HG02678 (cell line): Measurements from ENCODE around the gene FSCN2.

Experiments
- ATAC-seq: cut with Tn5 transposase; IDR thresholded peaks from one replicate; pipeline ENCODE4 v1.9.1; 2021; ENCODE audit warnings: mild to moderate bottlenecking, moderate library complexity; ENCODE audit not compliant: unreplicated experiment

FSCN2 gene

DNA sequence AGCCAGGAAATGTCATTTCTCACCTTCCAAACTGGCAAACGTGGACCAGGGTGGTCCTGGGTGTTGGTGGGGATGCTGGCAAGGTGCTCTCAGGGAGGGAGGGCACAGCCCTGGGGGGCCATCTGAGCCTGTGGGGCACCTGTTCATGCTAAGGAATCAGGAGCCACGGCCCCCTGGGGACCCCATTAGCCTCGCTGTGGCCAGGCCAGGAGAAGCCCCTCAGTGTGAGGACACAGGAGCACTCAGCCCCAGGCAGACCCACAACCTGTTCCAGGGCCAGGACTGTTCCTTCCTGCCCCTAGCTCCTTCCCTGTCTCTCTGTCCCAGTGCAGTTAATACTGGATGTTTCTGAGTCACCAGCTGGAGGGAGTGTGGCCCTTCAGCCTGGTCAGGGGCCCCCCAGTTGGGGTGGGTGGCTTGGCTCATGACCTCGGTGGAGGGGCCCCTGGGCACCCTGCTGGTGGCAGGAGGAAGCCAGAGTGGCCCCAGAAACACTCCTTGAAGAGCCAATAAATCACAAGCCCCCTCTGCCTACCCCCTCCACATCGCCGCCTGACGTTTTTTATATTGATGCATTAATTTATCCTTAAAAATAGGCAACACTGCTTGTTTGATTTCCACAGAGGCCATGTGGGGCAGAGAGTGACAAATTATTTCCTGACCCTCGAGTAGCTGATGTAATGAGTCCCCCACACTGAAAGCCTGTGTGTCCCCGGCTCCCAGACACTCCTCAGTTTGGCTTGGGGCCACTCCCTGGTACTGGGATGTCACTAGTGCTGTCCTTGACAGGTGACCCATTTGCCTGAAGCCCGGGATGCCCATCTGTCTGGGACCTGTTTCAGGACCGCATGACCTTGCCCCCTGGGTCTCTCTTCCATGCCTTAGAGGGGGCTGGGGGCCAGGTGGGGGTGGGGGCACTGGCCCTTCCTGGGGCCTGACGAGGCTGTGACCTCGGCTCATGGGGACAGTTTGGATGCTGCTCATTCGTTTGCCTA, 37.9 kb upstream of the FSCN2 start:
- no peak for ATAC-seq

DNA sequence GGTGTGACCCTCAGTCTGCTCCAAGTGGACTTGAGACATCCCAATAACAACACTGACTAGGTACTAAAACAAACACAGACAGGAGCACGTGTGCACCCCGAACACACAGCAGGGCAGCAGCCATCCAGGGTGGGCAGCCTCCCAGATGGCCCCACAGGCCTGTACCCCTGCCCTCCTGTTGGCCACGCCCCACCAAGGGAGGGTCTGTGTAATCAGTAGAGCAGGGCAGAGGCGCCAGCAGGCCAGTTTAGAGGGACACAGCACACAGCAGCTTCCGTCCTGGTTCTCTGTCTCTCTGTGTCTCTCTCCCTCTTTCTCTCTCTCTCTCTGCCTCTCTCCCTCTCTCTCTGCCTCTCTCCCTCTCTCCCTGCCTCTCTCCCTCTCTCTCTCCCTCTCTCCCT, 37.0 kb upstream of the FSCN2 start:
- no peak for ATAC-seq

DNA sequence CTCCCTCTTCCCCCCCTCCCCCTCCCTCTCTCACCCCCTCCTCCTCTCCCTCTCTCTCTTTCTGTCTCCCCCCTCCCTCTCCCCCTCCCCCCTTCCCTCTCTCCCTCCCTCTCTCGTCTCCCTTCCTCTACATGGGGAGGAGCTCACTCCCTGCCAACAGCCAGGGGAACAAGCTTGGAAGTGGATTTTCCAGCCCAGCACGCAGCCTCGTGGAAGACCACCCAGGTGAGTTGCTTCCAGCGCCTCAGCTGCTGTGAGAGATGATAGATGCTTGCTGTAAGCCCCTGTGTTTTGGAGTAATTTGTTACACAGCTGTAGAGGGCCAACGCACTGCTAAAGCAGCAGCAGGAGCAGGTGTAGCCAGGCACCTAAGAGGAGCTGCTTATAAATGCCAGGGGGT, 36.4 kb upstream of the FSCN2 start:
- ATAC-seq = no peak

DNA sequence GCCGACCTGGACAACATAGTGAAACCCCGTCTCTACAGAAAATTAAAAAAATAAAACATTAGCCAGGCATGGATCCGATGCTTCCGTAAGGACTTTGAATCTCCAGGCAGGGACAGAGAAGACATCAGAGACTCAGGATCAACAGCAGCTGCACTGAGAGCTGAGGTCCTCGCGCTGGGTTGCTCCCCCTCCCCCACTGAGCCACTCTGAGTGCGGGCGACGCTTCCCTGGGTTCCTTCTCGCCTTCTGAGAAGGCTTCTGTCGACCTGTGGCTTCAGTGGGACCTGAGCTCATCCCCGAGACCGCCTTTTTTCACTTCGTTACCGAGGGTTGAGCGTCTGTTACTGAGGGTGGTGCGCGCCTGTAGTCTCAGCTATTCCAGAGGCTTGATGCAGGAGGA, 36.0 kb upstream of the FSCN2 start:
- ATAC-seq = no peak

DNA sequence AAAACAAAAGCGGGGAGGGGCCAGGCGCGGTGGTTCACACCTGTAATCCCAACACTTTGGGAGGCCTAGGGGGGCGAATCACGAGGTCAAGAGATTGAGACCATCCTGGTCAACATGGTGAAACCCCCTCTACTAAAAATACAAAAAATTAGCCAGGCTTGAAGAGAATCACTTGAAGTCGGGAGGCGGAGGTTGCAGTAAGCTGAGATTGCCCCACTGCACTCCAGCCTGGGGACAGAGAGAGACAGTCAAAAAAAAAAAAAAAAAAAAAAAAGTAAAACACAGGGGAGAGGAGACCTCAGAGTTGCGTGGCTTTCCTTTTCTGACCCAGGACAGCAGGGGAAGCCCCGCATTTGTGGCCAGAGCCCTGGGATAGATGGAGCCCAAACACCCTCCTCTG, 35.5 kb upstream of the FSCN2 start:
- ATAC-seq = no peak

DNA sequence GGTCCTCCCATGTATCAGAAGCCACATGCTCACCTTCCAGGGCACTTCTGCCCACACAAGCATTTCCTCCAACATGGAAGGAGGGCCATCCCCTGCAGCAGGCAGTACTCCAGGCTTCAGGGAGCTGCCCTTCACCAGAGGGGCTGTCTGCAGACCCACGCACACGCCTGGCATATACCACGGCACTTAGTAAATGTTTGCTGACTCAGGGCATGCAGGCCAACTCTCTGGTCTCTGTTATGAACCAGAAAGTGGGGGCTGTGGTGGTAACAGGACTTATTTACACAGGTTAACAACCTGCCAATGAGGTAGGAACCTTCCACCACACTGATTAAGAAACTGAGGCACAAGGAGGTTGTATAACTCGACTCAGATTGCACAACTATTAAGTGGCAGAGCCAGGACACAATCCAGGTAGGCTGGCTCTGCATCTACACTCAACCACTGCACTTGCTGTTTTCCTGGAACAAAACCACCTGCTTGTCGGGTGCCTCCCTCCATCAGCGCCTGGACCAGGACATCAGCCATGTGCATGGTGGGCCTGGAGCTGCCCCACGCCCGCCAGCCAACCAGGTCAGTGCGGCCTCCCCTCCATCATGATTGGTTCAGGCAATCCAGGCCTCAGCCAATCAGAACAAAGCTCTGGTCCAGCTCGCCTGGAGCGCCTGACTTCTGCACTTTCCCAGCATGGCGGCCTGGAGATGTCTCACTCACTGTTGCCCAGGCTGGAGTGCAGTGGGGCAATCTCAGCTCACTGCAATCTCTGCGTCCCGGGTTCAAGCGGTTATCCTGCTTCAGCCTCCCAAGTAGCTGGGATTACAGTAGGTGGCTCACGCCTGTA, 34.8 kb upstream of the FSCN2 start:
- ATAC-seq = no peak

DNA sequence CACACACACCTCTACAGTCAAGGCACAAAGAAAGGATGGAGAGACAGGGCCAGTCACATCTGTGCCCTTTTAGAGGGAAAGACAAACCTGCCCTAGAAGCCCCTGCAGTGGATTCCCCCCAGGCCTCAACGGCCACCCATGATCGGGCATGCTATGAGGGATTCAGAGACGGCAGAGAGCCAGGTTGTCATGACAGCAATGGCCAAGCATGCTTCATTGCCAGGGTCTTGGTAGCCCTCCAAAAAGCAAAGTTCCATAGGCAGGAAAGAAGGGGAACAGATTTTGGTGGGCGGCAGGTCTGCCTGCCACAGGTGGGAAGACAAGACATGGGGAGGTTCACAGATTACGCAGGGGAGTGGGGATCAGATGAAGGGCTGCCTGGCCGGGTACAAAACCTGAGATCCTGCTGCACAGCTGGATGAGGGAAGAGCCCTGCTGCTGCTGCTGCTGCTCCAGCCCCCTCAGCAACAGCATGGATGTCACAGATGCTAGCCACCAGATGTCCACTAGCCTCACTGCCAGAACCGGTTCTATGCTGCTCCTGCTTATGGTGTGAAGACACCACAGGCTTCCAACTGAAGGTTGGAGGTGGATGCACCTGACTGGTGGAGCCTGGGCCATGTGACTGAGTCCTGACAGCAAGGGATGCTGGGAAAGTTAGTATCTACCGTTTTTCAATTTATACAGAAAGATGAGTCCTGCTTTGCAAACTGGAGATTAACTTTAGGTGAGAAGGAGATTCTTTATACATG, 33.4 kb upstream of the FSCN2 start:
- ATAC-seq = no peak

DNA sequence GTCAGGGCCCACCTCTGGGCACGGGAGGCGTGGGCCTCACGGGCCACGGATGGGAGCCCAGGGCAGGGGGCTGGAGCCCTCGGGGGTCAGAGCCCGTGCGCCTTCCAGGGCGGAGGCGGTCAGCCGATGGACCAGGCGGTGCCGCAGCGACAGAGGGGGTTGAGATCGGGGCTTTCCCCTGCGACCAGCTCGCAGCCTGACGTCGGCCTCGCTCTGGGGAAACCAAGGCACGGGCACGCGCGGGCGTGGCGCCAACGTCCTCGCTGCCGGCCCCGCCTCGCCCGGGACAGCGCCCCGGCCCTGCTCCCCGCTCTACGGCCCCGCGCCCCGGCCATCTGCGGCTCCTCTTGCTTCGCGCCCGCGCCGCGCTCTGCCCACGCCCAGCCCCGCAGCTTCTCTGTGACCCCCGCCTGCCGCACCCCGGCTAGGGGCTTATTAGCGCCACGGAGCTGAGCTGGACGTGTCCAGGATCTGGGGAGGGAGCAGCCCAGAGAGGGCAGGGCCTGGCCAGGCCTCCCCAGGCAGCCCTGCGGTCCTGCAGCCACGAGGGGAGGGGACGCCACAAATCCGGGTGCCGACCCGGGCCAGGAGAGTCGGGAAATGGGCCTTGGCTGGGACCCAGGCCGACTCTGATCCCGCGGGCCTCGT, 29.1 kb upstream of the FSCN2 start:
- no peak for ATAC-seq

DNA sequence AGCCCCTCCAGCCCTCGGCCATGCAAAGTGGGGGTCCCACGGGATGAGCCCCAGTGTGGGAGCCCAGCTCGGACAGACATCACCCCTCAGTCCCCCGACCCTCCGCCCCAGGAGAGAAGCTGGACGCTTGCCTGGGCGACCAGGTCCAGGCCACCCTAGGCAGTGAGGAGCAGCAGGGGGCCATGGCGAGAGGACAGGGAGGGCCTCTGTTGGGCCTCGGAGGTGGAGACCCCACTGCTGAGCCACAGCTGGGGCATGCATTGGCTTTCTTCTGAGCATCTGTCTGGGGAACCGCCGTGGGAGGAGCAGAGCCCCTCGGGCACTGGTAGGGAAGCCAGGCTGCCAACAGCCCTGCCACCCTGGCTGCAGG, 28.6 kb upstream of the FSCN2 start:
- no peak for ATAC-seq

DNA sequence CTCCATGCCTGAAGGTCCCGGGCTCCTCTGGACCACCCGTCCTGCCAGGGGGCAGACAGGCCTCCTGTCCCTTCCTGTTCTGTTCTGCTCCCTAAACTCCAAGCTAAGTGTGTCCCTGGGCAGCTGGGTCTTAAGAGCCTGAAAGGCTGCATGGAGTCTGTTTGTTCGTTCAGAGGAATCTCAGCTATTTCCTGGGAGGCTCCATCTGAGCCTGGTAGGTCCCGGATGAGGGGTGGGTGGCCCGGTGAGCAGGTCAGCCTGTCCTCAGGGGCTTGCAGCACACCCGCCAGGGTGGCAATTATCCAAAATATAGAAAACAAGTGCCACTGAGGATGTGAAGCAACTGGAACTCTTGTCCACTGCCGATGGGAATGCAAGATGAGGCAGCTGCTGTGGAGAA, 28.1 kb upstream of the FSCN2 start:
- no peak for ATAC-seq

DNA sequence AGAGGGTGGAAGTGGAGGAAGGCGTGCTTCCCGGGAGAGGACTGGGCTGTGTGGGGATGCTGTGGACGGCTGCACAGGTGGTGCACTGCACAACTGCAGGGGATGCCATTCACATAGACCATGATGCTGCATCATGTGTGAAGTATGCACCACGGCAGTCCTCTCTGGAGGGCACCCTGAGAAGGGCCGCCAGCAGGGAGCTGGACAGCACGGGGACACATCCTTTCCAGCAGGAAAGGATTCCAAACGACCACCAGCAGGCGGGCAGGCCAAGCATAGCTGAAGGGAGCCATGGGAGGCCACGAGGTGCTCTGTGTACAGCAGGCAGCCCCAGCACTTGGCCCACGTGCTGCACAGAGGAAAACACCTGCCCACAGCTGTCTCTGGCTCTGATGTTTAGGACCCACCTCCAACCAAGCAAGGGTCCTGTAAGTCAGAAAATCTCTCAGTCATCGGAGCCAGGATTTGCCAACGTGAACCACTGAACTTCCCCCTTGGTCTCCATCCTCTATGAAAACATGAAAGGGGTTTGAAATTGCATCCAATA, 25.6 kb upstream of the FSCN2 start:
- ATAC-seq = no peak

DNA sequence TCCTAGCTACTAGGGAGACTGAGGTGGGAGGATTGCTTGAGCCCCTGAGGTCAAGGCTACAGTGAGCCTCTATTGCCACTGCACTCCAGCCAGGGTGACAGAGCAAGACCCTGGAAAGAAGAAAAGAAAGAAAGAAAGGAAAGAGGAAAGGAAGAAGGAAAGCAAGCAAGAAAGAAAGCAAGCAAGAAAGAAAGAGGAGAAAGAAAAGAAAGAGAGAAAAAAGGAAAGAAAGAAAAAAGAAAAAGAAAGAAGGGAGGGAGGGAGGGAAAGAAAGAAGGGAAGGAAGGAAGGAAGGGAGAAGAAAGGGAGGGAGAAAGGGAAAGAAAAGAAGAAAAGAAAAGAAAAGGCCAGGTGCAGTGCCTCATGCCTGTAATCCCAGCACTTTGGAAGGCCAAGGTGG, 24.6 kb upstream of the FSCN2 start:
- no peak for ATAC-seq

DNA sequence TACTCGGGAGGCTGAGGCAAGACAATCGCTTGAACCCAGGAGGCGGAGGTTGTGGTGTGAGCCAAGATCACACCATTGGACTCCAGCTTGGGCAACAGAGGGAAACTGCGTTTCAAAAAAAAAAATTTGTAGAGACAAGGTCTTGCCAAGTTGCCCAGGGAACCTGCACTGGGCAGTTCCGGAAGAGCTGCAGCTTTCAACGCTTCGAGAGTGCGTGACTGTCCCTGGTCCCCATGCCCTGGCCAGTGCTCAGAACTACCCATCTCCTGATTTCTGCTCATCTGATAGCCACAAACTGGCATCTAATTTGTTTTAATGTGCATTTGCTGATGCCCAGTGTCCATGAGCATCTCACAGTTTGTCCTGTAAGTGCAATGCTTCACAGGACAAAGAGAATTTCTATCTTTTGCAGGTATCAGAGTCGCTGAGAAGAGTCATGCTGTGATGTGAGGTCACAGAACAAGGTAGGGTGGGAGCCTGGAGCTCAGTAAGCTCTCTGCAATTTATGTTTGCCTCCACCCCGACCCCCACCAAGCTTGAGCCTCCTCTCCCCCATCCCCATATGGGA, 19.5 kb upstream of the FSCN2 start:
- no peak for ATAC-seq

DNA sequence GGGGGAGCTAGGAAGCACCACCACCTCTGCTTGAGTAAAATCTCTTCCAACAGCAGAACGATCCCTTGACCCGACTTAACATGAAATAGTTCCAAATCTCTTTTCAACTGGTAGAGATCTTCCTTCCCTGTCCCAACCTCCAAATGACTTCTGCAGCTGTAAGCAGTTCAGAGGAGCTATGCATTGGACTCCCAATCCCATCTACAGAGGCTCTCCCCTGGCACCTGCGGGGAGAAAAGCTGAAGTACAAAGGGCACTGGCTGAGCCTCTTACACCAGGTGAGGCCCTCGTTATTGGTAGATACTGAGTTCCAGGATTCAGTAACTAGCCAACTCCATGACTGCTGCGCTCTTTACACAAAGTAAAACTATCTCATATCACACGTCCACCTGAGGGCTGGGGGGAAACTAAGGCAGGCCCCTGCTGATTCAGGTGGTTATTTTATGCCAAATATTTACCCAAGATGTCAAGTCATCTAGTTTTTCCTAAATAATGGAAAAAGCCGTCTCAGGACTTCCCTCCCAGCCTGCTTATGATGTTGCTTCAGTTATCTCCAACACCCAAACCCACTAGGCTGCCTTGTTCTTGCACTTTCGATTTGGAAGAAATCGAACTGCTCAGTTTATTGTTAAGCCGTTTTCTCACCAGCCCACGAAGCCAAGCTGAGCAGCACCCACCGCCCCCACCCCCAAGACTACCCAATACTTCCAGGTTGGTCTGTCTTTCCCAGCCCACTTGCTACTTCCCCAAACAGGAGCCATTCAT, 18.8 kb upstream of the FSCN2 start:
- no peak for ATAC-seq

DNA sequence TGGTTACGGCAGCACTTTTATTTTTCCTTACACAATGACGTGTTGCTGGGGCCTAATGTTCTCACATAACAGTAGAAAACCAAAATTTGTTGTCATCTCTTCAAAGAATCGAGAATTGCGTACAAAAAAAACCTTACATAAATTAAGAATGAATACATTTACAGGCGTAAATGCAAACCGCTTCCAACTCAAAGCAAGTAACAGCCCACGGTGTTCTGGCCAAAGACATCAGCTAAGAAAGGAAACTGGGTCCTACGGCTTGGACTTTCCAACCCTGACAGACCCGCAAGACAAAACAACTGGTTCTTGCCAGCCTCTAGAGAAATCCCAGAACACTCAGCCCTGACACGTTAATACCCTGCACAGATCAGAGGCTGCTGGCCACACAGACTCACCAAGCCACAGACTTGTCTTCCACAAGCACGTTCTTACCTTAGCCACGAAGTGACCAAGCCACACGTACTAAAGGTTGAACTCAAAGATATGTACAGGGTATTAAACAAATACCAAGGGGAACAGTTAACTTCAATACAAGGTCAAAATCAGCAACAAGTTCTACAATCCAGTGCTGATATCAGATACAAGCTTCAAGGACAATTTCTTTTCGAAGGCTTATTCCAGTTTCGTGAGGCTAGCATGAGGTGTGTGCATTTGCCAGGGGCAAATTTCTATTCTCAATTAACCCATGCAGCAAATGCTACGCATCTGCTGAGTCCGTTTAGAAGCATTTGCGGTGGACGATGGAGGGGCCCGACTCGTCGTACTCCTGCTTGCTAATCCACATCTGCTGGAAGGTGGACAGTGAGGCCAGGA, 18.0 kb upstream of the FSCN2 start:
- no peak for ATAC-seq

DNA sequence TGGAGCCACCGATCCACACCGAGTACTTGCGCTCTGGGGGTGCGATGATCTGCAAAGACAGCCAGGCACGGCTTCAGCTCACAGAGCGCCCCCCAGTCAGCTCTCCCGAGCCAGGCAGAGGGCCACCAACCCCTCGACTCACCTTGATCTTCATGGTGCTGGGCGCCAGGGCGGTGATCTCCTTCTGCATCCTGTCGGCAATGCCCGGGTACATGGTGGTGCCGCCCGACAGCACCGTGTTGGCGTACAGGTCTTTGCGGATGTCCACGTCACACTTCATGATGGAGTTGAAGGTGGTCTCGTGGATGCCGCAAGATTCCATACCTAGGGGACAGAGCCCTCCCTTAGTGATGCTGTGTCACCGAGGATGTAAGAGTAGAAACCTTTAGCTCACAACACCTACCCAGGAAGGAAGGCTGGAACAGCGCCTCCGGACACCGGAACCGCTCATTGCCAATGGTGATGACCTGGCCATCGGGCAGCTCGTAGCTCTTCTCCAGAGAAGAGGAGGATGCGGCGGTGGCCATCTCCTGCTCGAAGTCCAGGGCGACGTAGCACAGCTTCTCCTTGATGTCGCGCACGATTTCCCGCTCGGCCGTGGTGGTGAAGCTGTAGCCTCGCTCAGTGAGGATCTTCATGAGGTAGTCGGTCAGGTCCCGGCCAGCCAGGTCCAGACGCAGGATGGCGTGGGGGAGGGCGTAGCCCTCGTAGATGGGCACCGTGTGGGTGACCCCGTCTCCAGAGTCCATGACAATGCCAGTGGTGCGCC, 17.2 kb upstream of the FSCN2 start:
- ATAC-seq = no peak

DNA sequence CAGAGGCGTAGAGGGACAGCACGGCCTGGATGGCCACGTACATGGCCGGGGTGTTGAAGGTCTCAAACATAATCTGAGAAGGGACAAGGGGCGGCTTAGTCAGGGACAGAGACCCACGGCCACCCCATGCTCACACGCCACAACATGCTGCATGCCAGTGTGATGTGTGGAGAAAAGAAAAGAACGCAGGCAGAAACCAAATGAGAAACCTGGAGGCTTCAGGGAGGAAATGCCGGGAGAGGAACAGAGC, 16.7 kb upstream of the FSCN2 start:
- no peak for ATAC-seq
